ENCODE results near the gene TUBA3C. TPM values are rescaled to one million over a fixed set of nuclear protein-coding genes. Genes with fewer than 3 reads are reported as not detected.

Gene TUBA3C
- total and polyA plus RNA-seq, 3 experiments from 2014 or later = not detected

- CTCF ChIA-PET = no interaction called here
- no peak for DNase-seq
- POLR2A ChIA-PET = no interaction called here
- Histone ChIP-seq H3K4me1 (ENCODE audit: insufficient read depth, low read length) (no peaks in the 10 kb centered on the region), H3K27ac (ENCODE audit: low read depth, low read length) (no peak overlapping the region), H3K4me3 (ENCODE audit: low read length) (no peak overlapping the region), H3K36me3 (ENCODE audit: insufficient read depth, low read length) (no peaks in the 10 kb centered on the region), H3K27me3 (ENCODE audit: insufficient read depth, low read length, poor library complexity, severe bottlenecking) (no peaks in the 10 kb centered on the region), H3K9me3 (ENCODE audit: low read length) (no peaks in the 10 kb centered on the region)
- Mint-ChIP-seq H3K4me3 (no peak overlapping the region), H3K36me3 (no peaks in the 10 kb centered on the region), H3K27me3 (no peaks in the 10 kb centered on the region), H3K27ac (no peak overlapping the region), H3K9me3 (peaks cover 1 to 11% (median 9%) of the 10 kb centered on the region in 5 donors), H3K4me1 (no peaks in the 10 kb centered on the region)
Measured at GRCh38 chr13:19150712-19151228, 30.9 kb downstream of the TUBA3C start.

- H3K4me1 ChIP-seq (ENCODE audit: insufficient read depth, low read length) = no peaks in the 10 kb centered on the region
- H3K4me3 Mint-ChIP-seq = no peak overlapping the region
- H3K9me3 Mint-ChIP-seq = peaks cover 1 to 11% (median 9%) of the 10 kb centered on the region in 5 donors
- no peak overlapping the region for H3K4me3 ChIP-seq (ENCODE audit: low read length)
- H3K27me3 Mint-ChIP-seq = no peaks in the 10 kb centered on the region
- H3K27ac Mint-ChIP-seq = no peak overlapping the region
- H3K27ac ChIP-seq (ENCODE audit: low read depth, low read length) = no peak overlapping the region
- H3K36me3 Mint-ChIP-seq = no peaks in the 10 kb centered on the region
- no peaks in the 10 kb centered on the region for H3K27me3 ChIP-seq (ENCODE audit: insufficient read depth, low read length, poor library complexity, severe bottlenecking)
- H3K36me3 ChIP-seq (ENCODE audit: insufficient read depth, low read length) = no peaks in the 10 kb centered on the region
- no peaks in the 10 kb centered on the region for H3K4me1 Mint-ChIP-seq
- DNase-seq = no peak
- H3K9me3 ChIP-seq (ENCODE audit: low read length) = no peaks in the 10 kb centered on the region
- ChIA-PET POLR2A (no interaction called here), CTCF (no interaction called here)
Measured at GRCh38 chr13:19150226-19150625, 31.4 kb downstream of the TUBA3C start.

GRCh38 chr13:19148561-19148960, 33.1 kb downstream of the TUBA3C start:
- ChIA-PET CTCF (no interaction called here), POLR2A (no interaction called here)
- H3K27ac ChIP-seq (ENCODE audit: low read depth, low read length) = no peak overlapping the region
- H3K9me3 ChIP-seq (ENCODE audit: low read length) = no peaks in the 10 kb centered on the region
- no peaks in the 10 kb centered on the region for H3K4me1 ChIP-seq (ENCODE audit: insufficient read depth, low read length)
- H3K4me3 ChIP-seq (ENCODE audit: low read length) = no peak overlapping the region
- Mint-ChIP-seq H3K27ac (no peak overlapping the region), H3K4me3 (no peak overlapping the region), H3K36me3 (no peaks in the 10 kb centered on the region), H3K27me3 (peaks cover 0 to 4% of the 10 kb centered on the region in 2 donors), H3K9me3 (peaks cover 1 to 11% (median 9%) of the 10 kb centered on the region in 5 donors), H3K4me1 (no peaks in the 10 kb centered on the region)
- no peak for DNase-seq
- no peaks in the 10 kb centered on the region for H3K36me3 ChIP-seq (ENCODE audit: insufficient read depth, low read length)
- no peaks in the 10 kb centered on the region for H3K27me3 ChIP-seq (ENCODE audit: insufficient read depth, low read length, poor library complexity, severe bottlenecking)
